ENCODE measurements around the gene SUSD6. TPM values are rescaled to one million over a fixed set of nuclear protein-coding genes. Genes with fewer than 3 reads are reported as not detected.
"Not testable (repeated sequence)": the region's sequence is repeated elsewhere in the genome, so short reads cannot be mapped to it uniquely, and the experiment has no call there.

SUSD6 gene
- total RNA-seq, 1 donor: 63.2 TPM

DNA sequence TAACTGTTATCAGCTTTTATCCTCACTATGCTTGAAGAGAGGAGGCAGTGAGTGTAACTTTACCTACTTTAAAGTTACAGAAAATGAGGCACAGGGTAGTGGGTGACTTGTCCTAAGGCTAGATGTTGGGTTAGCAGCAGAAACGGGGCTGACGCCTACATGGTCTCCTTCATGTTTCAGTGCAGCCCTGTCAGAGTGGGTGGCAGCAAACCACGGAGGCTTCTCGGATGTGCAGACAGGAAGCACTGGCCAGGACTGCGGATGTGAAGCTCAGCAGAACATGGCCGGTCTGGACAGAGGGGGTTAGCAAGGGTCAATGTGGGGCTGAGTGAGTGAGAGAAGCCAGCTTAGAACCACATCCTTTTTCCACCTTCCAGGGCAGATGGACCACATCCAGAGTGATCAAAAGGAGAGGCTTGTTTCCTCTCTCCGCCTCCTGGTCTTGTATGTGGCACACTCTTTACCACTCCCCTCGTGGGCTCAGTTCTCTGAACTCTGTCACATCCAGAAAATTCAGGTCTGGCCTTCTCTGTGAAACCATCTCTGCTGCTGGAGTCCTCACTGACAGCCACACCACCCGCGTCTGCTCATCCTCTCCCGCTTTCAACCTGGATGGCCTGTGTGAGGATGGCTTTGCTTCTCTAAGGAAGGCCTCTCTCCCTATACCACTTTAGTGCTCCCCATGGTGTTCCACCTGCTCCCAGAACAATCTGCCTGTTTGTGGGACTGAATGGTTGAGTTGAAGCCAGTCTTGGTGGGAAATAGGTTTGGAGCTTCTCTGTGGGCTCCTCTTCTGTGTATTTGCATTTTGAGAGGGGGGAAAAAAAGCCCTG lies 14.1 kb downstream of the SUSD6 start:
- Histone ChIP-seq H3K9me3 (ENCODE audit: low read depth, low read length) (no peaks in the 10 kb centered on the region), H3K4me1 (ENCODE audit: insufficient read depth, low read length) (peaks cover 87% of the 10 kb centered on the region), H3K27me3 (ENCODE audit: insufficient read depth, low read length) (no peaks in the 10 kb centered on the region), H3K4me3 (ENCODE audit: low read length) (no peak overlapping the region)

DNA sequence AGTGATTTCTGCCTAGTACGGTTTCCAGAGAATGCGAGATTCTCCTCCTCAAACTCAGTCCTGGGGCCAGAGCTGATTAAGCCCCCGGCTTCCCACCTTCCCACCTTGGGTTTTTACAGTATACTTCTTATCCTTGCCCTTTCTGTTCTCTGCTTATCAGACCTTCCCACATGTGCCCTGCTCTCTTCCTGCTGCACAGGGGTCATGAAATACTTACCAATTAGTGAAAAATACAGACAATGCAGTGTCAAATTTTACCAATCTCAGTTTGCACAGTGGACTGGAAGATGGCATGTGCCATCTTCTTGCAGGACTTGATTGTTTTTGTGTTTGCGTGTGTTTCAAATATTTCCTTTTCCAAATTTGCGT lies 14.7 kb downstream of the SUSD6 start:
- no peaks in the 10 kb centered on the region for H3K27me3 ChIP-seq (ENCODE audit: insufficient read depth, low read length)
- no peak overlapping the region for H3K4me3 ChIP-seq (ENCODE audit: low read length)
- H3K4me1 ChIP-seq (ENCODE audit: insufficient read depth, low read length): peaks cover 87% of the 10 kb centered on the region
- no peaks in the 10 kb centered on the region for H3K9me3 ChIP-seq (ENCODE audit: low read depth, low read length)

DNA sequence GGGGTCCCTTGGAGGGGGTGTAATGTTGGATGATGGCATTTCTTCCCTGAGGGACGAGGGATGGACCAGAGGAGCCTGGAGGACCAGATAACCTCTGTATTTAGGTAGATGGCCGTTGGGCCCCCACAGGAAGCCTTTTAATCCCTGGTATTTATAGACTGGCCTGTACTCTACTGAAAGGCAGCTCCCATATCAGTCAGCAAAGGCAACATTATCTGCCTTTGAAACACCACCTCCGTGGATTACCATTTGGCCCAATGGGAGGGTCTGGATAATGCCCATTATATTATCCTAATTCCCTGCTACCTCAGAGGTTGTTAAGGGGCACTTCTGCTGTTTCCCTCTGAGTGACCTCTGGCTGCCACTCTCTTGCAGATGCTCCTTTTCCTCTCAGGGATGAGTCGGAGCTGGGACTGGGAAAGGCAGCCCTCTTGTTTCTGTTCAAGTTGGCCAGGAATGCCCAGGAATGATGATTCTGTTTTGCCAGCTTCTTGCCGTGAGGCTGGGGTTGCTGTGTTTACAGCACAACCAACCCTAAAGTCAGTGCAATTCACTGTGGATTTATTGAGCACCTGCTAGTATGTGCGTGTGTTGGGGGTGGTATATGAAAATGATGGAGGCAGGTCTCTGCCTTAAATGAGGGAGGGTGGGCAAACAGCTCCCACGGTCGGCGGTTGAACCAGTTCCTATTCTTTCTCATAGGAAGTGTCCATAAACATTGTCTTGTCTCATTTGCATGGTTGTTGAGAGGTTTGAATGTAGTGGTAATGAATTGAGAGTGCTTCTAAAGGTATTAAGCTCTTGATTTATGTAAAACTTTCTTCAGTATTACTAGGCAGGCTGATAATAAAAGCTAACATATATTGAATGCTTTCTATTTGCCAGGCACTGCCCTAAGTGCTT lies 18.1 kb downstream of the SUSD6 start:
- Histone ChIP-seq H3K27me3 (ENCODE audit: insufficient read depth, low read length) (no peaks in the 10 kb centered on the region), H3K9me3 (ENCODE audit: low read depth, low read length) (no peaks in the 10 kb centered on the region), H3K4me3 (ENCODE audit: low read length) (no peak overlapping the region), H3K4me1 (ENCODE audit: insufficient read depth, low read length) (peaks cover 96% of the 10 kb centered on the region)

DNA sequence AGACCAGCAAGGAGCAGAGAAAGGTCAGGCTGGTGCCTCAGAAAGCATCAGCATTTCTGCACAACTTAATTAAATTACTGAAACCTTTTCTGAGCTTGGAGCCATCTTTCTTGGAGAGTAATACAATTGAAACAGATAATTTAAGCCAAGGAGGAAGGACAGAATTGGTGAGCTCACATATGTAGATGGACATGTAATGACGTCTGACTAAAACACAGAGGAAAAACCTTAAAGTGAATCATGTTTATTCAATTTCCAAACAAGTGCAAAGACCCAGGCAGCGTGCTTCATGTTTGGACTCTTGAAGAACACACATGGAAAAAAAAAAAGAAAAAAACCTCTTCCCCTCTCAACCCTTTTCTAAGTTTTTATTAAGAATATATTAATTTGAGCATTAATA lies 19.0 kb downstream of the SUSD6 start:
- peaks cover 96% of the 10 kb centered on the region for H3K4me1 ChIP-seq (ENCODE audit: insufficient read depth, low read length)
- H3K4me3 ChIP-seq (ENCODE audit: low read length): no peak overlapping the region
- H3K9me3 ChIP-seq (ENCODE audit: low read depth, low read length): no peaks in the 10 kb centered on the region
- H3K27me3 ChIP-seq (ENCODE audit: insufficient read depth, low read length): no peaks in the 10 kb centered on the region

DNA sequence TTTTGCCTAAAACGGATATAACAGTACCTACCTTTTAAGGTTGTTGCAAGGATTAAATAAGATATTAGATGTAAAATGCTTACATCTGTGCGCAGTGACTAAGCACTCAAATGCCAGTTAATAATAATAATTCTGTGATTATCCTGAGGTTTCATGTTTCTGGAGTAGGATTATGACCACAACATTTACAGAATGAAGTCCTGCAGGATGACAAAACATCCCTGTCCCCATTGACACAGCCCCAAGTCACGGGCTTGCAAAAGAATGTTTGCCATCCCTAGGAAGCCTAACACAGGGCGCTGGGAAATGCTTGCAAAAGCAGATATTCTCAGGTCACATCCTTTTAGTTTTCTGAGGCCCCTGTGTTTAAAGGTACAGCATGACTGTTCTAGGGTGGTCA lies 20.1 kb downstream of the SUSD6 start:
- peaks cover 96% of the 10 kb centered on the region for H3K4me1 ChIP-seq (ENCODE audit: insufficient read depth, low read length)
- H3K4me3 ChIP-seq (ENCODE audit: low read length): no peak overlapping the region
- H3K27me3 ChIP-seq (ENCODE audit: insufficient read depth, low read length): no peaks in the 10 kb centered on the region
- no peaks in the 10 kb centered on the region for H3K9me3 ChIP-seq (ENCODE audit: low read depth, low read length)

DNA sequence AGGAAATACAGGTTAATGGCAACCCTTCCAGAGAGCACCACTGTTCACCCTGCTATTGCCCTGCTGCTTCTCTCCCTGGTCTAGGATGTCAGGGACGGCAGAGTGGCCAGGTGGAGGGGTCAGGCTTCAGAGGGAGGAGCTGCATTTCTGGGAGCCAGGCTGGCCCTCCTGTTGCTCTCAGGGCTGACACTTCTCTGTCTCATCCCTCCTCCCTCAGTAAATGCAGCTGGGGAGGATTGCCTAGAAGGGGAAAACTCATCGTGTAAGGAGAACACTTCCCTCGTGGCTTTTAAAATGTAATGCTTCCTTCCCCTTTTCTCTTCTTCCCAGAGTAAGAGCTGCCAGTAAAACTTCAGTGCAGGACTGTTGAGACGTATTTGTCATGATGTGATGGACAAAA lies 20.8 kb downstream of the SUSD6 start:
- Histone ChIP-seq H3K4me1 (ENCODE audit: insufficient read depth, low read length) (peaks cover 96% of the 10 kb centered on the region), H3K9me3 (ENCODE audit: low read depth, low read length) (no peaks in the 10 kb centered on the region), H3K4me3 (ENCODE audit: low read length) (no peak overlapping the region), H3K27me3 (ENCODE audit: insufficient read depth, low read length) (no peaks in the 10 kb centered on the region)

DNA sequence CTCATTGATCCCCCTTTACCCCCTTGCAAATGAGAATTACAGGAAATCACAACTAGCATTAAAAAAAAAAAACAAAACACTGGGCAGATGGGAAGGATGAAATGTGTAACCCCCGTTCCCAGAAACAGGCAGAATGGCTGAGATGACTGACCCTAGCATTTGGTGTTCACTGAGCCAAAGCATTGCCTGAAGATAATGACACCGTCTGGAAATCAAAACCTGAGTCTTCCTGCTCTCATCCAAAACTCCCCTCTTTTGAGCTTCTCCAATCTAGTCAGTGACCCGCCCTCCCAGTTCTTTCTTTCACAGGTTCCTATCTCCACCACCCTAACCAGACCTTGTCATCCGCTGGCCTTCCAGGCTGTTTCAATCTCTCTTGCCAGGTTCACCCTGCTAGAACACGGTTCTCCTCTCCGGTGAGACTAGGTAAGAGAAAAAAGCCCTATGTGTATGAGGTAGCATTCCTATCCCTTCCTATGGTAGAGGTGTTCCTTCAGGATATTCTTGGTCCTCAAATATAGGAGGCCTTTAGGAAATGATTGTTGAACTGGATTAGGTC lies 21.3 kb downstream of the SUSD6 start:
- H3K4me1 ChIP-seq (ENCODE audit: insufficient read depth, low read length): peaks cover 99% of the 10 kb centered on the region
- H3K9me3 ChIP-seq (ENCODE audit: low read depth, low read length): no peaks in the 10 kb centered on the region
- no peak overlapping the region for H3K4me3 ChIP-seq (ENCODE audit: low read length)
- no peaks in the 10 kb centered on the region for H3K27me3 ChIP-seq (ENCODE audit: insufficient read depth, low read length)

DNA sequence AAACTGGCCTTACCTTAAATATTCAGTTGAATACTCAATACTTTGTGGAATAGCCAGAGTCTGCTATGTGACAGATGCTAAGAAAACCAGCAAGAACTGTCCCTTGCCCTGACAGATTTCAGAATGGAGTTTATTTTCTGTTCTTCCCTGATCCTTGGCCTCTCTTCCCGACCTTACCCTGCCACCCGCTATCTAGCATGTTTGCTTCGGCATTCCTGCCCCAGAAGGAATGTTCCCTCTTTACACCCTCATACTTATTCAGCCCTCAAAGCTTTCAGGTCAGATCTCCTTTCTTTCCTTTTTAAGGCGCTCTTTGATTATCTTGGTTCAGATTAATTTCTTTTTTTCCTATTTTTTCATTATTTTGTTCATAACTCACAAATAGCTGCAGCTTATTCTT lies 21.8 kb downstream of the SUSD6 start:
- Histone ChIP-seq H3K4me1 (ENCODE audit: insufficient read depth, low read length) (peaks cover 99% of the 10 kb centered on the region), H3K27me3 (ENCODE audit: insufficient read depth, low read length) (no peaks in the 10 kb centered on the region), H3K4me3 (ENCODE audit: low read length) (no peak overlapping the region), H3K9me3 (ENCODE audit: low read depth, low read length) (no peaks in the 10 kb centered on the region)

DNA sequence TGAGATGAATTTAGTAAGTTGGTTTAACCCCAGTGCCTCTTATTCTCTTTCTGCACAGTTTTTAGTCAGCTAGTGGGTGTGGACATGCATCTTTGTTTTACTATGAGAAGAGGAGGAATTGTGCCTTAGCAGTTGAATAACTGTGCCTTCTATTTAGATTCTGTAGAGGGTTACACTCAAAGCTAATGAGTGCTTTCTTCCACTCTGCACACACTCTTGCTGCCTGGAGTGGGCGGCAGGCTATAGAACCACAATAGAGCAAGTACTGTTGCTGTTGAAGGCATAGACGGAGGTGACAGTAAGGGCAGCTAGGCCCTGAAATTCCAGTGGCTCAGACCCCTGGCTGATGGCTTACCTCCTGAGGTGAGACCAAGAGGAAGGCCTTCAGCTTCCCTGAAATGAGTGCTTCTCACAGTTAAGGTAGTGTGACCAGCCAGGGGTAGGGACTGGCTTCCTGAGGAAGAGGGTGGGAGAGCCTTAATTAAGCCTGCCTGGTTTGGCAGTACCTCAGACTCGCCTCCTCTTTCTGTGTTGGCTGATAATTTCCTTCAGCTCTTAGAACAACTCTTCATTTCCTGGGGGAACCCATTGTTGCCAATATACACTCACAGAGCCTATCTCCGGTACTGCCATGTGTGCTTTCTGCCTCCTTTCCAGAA lies 24.7 kb downstream of the SUSD6 start:
- Histone ChIP-seq H3K27me3 (ENCODE audit: insufficient read depth, low read length) (no peaks in the 10 kb centered on the region), H3K4me1 (ENCODE audit: insufficient read depth, low read length) (peaks cover 92% of the 10 kb centered on the region), H3K9me3 (ENCODE audit: low read depth, low read length) (peaks cover 6% of the 10 kb centered on the region), H3K4me3 (ENCODE audit: low read length) (no peak overlapping the region)

DNA sequence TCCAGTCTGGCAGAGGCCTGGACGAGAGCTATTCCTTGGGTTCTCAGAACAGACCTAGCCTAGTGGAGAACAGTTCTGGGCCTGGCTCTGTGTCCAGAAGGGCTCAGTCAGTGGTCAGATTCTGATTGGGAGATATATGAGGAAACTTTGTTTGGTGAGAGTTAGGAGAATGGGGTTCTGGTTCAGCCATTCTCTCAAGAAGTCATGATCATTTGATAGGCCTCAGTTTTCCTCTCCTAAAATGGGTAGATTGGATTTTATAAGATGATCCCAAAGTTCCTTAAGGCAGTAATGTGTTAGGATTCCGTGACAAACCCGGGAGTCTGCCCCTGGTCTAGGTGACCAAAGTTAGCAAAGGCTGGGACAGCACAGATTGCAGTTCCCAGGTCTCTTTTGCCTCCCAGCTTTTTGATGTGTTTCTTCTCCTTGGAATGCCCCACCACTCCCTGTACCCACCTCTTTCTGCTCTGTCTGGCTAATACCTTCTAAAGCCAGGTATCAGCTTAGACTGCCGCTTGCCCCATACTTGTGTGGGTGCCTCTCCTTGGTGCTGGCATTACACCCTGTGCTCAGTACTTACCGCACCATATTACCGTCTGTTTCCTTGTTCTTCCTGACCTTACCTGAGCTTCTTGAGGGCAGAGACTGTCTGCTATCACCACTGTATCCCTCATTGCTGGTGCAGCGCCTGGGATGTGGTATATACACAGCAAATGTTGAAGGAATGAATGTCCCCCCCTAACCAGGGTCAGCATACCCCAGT lies 25.5 kb downstream of the SUSD6 start:
- H3K9me3 ChIP-seq (ENCODE audit: low read depth, low read length): peaks cover 10% of the 10 kb centered on the region
- H3K27me3 ChIP-seq (ENCODE audit: insufficient read depth, low read length): no peaks in the 10 kb centered on the region
- H3K4me3 ChIP-seq (ENCODE audit: low read length): no peak overlapping the region
- H3K4me1 ChIP-seq (ENCODE audit: insufficient read depth, low read length): peaks cover 84% of the 10 kb centered on the region

DNA sequence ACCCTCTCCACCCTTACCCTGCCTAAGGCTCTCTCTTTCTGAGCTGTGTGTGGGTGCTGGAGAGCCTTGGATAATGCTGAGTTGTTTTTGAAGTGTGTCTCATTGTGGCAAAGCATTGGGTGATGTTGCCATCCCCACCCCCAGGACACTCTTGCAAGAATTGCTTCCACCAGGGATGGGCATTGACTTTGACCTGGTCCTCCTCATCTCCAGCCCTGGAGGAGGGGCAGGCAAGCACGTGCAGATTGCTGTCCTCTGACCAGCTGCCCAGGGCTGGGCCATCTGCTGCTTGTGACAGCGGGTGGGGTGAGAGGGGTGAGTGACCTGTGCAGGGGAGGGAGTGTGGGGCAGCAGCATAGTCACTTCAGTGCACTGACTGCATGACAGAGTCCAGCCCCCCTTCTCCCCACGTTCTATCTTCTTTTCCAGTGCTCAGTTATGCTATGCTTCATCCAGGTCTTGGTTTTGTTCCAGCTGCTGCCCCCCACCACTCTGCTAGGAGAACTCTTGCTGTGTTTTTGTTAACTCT lies 26.2 kb downstream of the SUSD6 start:
- no peaks in the 10 kb centered on the region for H3K27me3 ChIP-seq (ENCODE audit: insufficient read depth, low read length)
- peaks cover 10% of the 10 kb centered on the region for H3K9me3 ChIP-seq (ENCODE audit: low read depth, low read length)
- peaks cover 79% of the 10 kb centered on the region for H3K4me1 ChIP-seq (ENCODE audit: insufficient read depth, low read length)
- no peak overlapping the region for H3K4me3 ChIP-seq (ENCODE audit: low read length)

DNA sequence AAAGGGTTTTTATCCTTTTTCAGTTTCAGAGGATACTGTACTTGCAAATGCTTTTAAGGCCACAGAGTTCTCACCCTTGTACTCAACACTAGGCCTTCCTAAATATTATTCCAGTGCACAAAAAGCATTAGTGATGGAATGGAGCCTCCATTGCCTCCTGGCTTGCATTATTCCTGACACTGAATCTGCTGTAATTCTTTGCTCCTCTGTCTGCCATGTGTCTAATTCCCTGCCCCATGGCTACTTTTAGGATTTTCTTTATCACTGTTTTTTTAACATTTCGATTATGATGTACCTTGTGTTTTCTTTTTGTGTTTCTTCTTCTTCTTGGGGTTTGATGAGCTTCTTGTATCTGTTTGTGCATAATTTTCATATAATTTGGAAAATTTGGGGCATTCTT lies 29.5 kb downstream of the SUSD6 start:
- no peaks in the 10 kb centered on the region for H3K27me3 ChIP-seq (ENCODE audit: insufficient read depth, low read length)
- H3K4me1 ChIP-seq (ENCODE audit: insufficient read depth, low read length): peaks cover 79% of the 10 kb centered on the region
- H3K9me3 ChIP-seq (ENCODE audit: low read depth, low read length): peaks cover 10% of the 10 kb centered on the region
- no peak overlapping the region for H3K4me3 ChIP-seq (ENCODE audit: low read length)

DNA sequence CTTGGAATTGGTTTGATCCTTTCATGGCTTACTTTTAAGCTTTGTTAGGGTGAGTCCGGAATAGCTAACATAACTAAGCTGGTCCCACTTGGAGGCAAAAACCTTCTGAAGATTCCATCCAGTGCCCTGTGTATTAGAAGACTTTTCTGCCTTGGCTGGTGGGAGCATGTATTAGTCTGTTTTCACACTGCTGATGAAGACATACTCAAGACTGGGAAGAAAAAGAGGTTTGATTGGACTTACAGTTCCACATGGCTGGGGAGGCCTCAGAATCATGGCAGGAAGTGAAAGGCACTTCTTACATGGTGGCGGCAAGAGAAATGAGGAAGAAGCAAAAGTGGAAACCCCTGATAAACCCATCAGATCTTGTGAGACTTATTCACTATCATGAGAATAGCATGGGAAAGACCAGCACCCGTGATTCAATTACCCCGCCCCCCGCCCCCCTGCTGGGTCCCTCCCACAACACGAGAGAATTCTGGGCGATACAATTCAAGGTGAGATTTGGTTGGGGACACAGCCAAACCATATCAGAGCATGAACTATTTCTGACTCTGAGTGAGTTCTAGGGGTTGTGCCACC lies 30.9 kb downstream of the SUSD6 start:
- H3K4me3 ChIP-seq (ENCODE audit: low read length); H3K27me3 ChIP-seq (ENCODE audit: insufficient read depth, low read length): not testable (repeated sequence)
- Histone ChIP-seq H3K4me1 (ENCODE audit: insufficient read depth, low read length) (peaks cover 73% of the 10 kb centered on the region), H3K9me3 (ENCODE audit: low read depth, low read length) (peaks cover 10% of the 10 kb centered on the region)
